Thymus (tissue), 11 donors: ENCODE data around the gene LIN37. TPM values are rescaled to one million over a fixed set of nuclear protein-coding genes. Genes with fewer than 3 reads are reported as not detected.

ENCODE experiments used
- DNase-seq, 9 donors: peaks; one replicate each; pipeline ENCODE4 v3.0.0-alpha.2; 2013; ENCODE audit warnings: low spot score in 9 of 9, low read depth in 6 of 9, missing footprints in 1 of 9
- H3K27ac ChIP-seq, 2 donors: one replicate each; pipeline ENCODE4 v1.5.1; 2013; ENCODE audit warnings: control low read depth in 1 of 2, low read depth in 1 of 2, low read length in 1 of 2, mild to moderate bottlenecking in 1 of 2, moderate library complexity in 1 of 2
- H3K27me3 ChIP-seq, 2 donors: one replicate each; pipeline ENCODE4 v1.5.1; 2013; ENCODE audit warnings: low read length in 1 of 2; ENCODE audit not compliant: control insufficient read depth in 2 of 2, insufficient read depth in 1 of 2
- H3K36me3 ChIP-seq, 2 donors: one replicate each; pipeline ENCODE4 v1.5.1; 2013; ENCODE audit warnings: low read length in 1 of 2, mild to moderate bottlenecking in 1 of 2, moderate library complexity in 1 of 2; ENCODE audit not compliant: control insufficient read depth in 2 of 2, insufficient read depth in 2 of 2
- H3K4me1 ChIP-seq, 2 donors: one replicate each; pipeline ENCODE4 v1.5.1; 2013; ENCODE audit warnings: low read length in 2 of 2; ENCODE audit not compliant: control insufficient read depth in 2 of 2, insufficient read depth in 2 of 2
- H3K4me3 ChIP-seq, 2 donors: one replicate each; pipeline ENCODE4 v1.5.1; 2013; ENCODE audit warnings: low read length in 2 of 2, control low read depth in 1 of 2, mild to moderate bottlenecking in 1 of 2
- H3K9me3 ChIP-seq, 2 donors: one replicate each; pipeline ENCODE4 v1.5.1; 2013; ENCODE audit warnings: low read length in 1 of 2, mild to moderate bottlenecking in 1 of 2; ENCODE audit not compliant: control insufficient read depth in 2 of 2, insufficient read depth in 1 of 2
- WGBS: extraction: QIAGEN DNeasy Blood & Tissue Kit; methylation state at CpG from one replicate; pipeline ENCODE4 v1.1.7; 2013; 5-methylcytosine and 5-hydroxymethylcytosine counted together
- polyA plus RNA-seq: library from polyadenylated mRNA; stranded (reverse); fragments of 200-250 nt; gene quantifications from one replicate; pipeline ENCODE4 v1.2.3, GENCODE V29; 2013
- total RNA-seq: library from RNA; stranded (reverse); fragments of 120-200 nt; gene quantifications from one replicate; pipeline ENCODE4 v1.2.4, GENCODE V29; 2013
- donor health status: healthy.

Gene LIN37
- total and polyA plus RNA-seq, 2 donors, result 7.6 to 24.2 TPM

DNA sequence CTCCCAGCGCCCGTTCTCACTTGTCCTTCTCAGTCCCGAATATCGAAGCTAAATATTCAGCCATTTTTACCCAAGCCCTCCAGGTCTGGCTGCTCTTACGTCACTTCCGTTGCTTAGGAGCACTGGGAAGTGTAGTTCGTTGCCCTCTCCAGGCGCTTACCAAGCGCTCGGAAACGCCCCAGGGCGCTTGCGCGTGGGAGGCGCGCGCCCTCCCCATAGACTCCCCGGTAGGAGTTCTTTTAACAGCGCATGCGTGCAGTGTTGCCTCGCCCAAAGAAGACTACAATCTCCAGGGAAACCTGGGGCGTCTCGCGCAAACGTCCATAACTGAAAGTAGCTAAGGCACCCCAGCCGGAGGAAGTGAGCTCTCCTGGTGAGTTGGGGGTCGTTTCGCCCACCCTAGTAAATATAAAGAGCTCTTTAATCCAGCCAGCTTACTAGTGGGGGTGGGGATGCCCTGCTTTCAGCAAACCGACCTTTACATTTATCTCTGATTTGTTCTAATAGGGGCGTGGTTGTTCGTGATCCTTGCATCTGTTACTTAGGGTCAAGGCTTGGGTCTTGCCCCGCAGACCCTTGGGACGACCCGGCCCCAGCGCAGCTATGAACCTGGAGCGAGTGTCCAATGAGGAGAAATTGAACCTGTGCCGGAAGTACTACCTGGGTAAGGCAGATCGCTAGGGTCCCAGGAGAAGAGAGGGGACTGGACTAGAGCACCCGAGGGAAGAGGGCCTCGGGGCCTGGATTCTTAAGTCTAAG, 2.9 kb upstream of the LIN37 start, which contains the start of the genes PSENEN and U2AF1L4:
PSENEN (plus strand) TSS at position 324 of the 759 bp plus-strand sequence; CDS start at position 604, 280 bp downstream.
U2AF1L4 (minus strand) TSS at position 91 of the 759 bp plus-strand sequence; CDS start at position 64, 27 bp downstream.
- peak; percentile 94 to 100 (median 99) for DNase-seq
- peak within 1 kb of the TSS; percentile 98 to 100 for H3K27ac ChIP-seq
- WGBS, result under 1% methylated on average over 40 of the region's 40 CpGs
- peak within 1 kb of the TSS; percentile 89 to 90 for H3K4me3 ChIP-seq
- H3K9me3 ChIP-seq, result peaks cover 0 to 3% of the 10 kb centered on the region in 2 donors
- H3K4me1 ChIP-seq, result peaks cover 30 to 59% of the 10 kb centered on the region in 2 donors
- H3K36me3 ChIP-seq, result peaks cover 0 to 3% of the 10 kb centered on the region in 2 donors
- no peaks in the 10 kb centered on the region for H3K27me3 ChIP-seq

GRCh38 chr19:35746087-35746462, 2.3 kb upstream of the LIN37 start:
- H3K27ac ChIP-seq, result peak overlapping the region in 1 of 2 donors; percentile 98
- H3K36me3 ChIP-seq, result peaks cover 0 to 3% of the 10 kb centered on the region in 2 donors
- no peak for DNase-seq
- peaks cover 0 to 3% of the 10 kb centered on the region in 2 donors for H3K9me3 ChIP-seq
- H3K27me3 ChIP-seq, result no peaks in the 10 kb centered on the region
- WGBS, result 24% methylated on average over 4 of the region's 4 CpGs
- H3K4me3 ChIP-seq, result peak overlapping the region; percentile 89 to 90
- peaks cover 30 to 54% of the 10 kb centered on the region in 2 donors for H3K4me1 ChIP-seq

DNA sequence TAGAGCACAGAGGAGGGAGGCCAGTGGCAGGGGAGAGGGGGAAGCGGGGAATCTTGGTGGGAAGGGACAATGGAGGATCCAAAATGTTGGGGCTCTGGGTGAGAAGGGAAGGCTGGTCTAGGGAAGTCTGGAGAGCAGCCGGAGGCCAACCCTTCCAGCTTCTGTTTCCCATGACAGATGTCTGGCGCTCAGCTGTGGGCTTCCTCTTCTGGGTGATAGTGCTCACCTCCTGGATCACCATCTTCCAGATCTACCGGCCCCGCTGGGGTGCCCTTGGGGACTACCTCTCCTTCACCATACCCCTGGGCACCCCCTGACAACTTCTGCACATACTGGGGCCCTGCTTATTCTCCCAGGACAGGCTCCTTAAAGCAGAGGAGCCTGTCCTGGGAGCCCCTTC, 1.8 kb upstream of the LIN37 start:
- 96% methylated on average over 5 of the region's 5 CpGs for WGBS
- no peak for DNase-seq
- Histone ChIP-seq H3K27me3 (no peaks in the 10 kb centered on the region), H3K36me3 (peaks cover 0 to 3% of the 10 kb centered on the region in 2 donors), H3K27ac (no peak overlapping the region), H3K9me3 (peaks cover 0 to 3% of the 10 kb centered on the region in 2 donors), H3K4me1 (peaks cover 29 to 49% of the 10 kb centered on the region in 2 donors), H3K4me3 (no peak overlapping the region)

GRCh38 chr19:35750167-35750566, 1.8 kb downstream of the LIN37 start:
- Histone ChIP-seq H3K4me3 (no peak overlapping the region), H3K36me3 (peaks cover 8 to 24% of the 10 kb centered on the region in 2 donors), H3K4me1 (peaks cover 12 to 26% of the 10 kb centered on the region in 2 donors), H3K27ac (no peak overlapping the region), H3K27me3 (peaks cover 0 to 5% of the 10 kb centered on the region in 2 donors), H3K9me3 (no peaks in the 10 kb centered on the region)
- 98% methylated on average over 5 of the region's 5 CpGs for WGBS
- DNase-seq, result no peak

GRCh38 chr19:35751839-35752745, 3.7 kb downstream of the LIN37 start:
- no peak overlapping the region for H3K27ac ChIP-seq

GRCh38 chr19:35752746-35753350, 4.5 kb downstream of the LIN37 start:
- Histone ChIP-seq H3K27ac (no peak overlapping the region), H3K4me3 (no peak overlapping the region), H3K9me3 (peaks cover 0 to 10% of the 10 kb centered on the region in 2 donors), H3K4me1 (peaks cover 18 to 34% of the 10 kb centered on the region in 2 donors), H3K27me3 (peaks cover 20 to 29% of the 10 kb centered on the region in 2 donors), H3K36me3 (peaks cover 8 to 24% of the 10 kb centered on the region in 2 donors)
- WGBS, result 98% methylated on average over 20 of the region's 20 CpGs
- no peak for DNase-seq

More at GRCh38 chr19:35751839-35752745, 3.7 kb downstream of the LIN37 start:
- Histone ChIP-seq H3K27me3 (peaks cover 17 to 24% of the 10 kb centered on the region in 2 donors), H3K36me3 (peaks cover 8 to 24% of the 10 kb centered on the region in 2 donors), H3K4me1 (peaks cover 14 to 32% of the 10 kb centered on the region in 2 donors), H3K4me3 (no peak overlapping the region), H3K9me3 (peaks cover 0 to 7% of the 10 kb centered on the region in 2 donors)
- 97% methylated on average over 14 of the region's 14 CpGs for WGBS
- no peak for DNase-seq

- DNase-seq, result no peak
Measured at GRCh38 chr19:35753634-35754369, 5.4 kb downstream of the LIN37 start.

More at GRCh38 chr19:35753634-35754369, 5.4 kb downstream of the LIN37 start:
- Histone ChIP-seq H3K27ac (no peak overlapping the region), H3K27me3 (peaks cover 20 to 29% of the 10 kb centered on the region in 2 donors), H3K4me1 (peaks cover 23 to 34% of the 10 kb centered on the region in 2 donors), H3K4me3 (no peak overlapping the region), H3K36me3 (peaks cover 8 to 24% of the 10 kb centered on the region in 2 donors), H3K9me3 (peaks cover 0 to 10% of the 10 kb centered on the region in 2 donors)
- 98% methylated on average over 20 of the region's 20 CpGs for WGBS
